ENCODE data around the gene FAM169A. TPM values are rescaled to one million over a fixed set of nuclear protein-coding genes. Genes with fewer than 3 reads are reported as not detected.

The FAM169A gene
- total and polyA plus RNA-seq, 2 donors (not counting 3 experiments of a cell fraction or from before 2014, with no cell fraction given), result 0.06 to 0.62 TPM

- FAIRE-seq (no peak), DNase-seq (ENCODE audit: low read depth, low spot score) (no peak)
- Histone ChIP-seq H3K27me3 (ENCODE audit: control insufficient read depth in 2 of 2, insufficient read depth in 2 of 2, low read length in 2 of 2) (no peaks in the 10 kb centered on the region), H3K9me3 (replicated peaks; ENCODE audit: control insufficient read depth, insufficient read depth, low read length) (no peaks in the 10 kb centered on the region), H3K79me2 (ENCODE audit: control insufficient read depth, insufficient read depth, low read length) (no peaks in the 10 kb centered on the region), H3K4me3 (replicated peaks in 1 of 3; ENCODE audit: insufficient read depth in 1 of 3, low read depth in 1 of 3, low read length in 3 of 3) (no peak overlapping the region), H3K4me2 (ENCODE audit: insufficient read depth, low read length) (no peak overlapping the region), H3K9me1 (replicated peaks; ENCODE audit: control insufficient read depth, extremely low read depth, insufficient read depth, low read length) (no peaks in the 10 kb centered on the region), H3K4me1 (ENCODE audit: control insufficient read depth, extremely low read depth, insufficient read depth, low read length) (no peaks in the 10 kb centered on the region), H3K36me3 (ENCODE audit: control insufficient read depth in 2 of 2, extremely low read depth in 1 of 2, insufficient read depth in 2 of 2, low read length in 2 of 2) (no peaks in the 10 kb centered on the region), H4K20me1 (replicated peaks; ENCODE audit: control insufficient read depth, extremely low read depth, insufficient read depth, low read length) (no peaks in the 10 kb centered on the region), H2AFZ (ENCODE audit: low read depth, low read length) (no peak overlapping the region), H3K27ac (ENCODE audit: insufficient read depth, low read depth, low read length) (no peak overlapping the region), H3K9ac (replicated peaks; ENCODE audit: extremely low read depth, insufficient read depth, low read length) (no peak overlapping the region)
- CTCF ChIA-PET, result interaction anchor here (1.0 to 1.2 kb wide), 3 partner anchors 14 to 230 kb away, joined by 3 read pairs; partner anchors contain the start of genes GFM2 and NSA2
- BruUV-seq (replicated peaks), result no TSS peak
- intact Hi-C loops (cut with micrococcal nuclease), result no loop called here
- dilution Hi-C loops (cut with MboI; ENCODE audit: extremely low pct_ligation_motif_present, low sequenced_read_pairs), result no loop called here
- TF ChIP-seq CTCF (IDR thresholded peaks at IDR 0.05; ENCODE audit: extremely low read depth in 1 of 2, insufficient read depth in 1 of 2, low read depth in 1 of 2, low read length in 2 of 2) (peak in 1 of 2 donors; percentile 27), JUN (IDR thresholded peaks at IDR 0.05; ENCODE audit: borderline replicate concordance, insufficient read depth, insufficient read length, low read depth) (no peak), GATA2 (IDR thresholded peaks at IDR 0.05; ENCODE audit: insufficient read depth, insufficient read length, low read depth, low read length) (no peak), MYC (IDR thresholded peaks at IDR 0.05; ENCODE audit: low read depth, low read length) (no peak)
- POLR2A ChIA-PET, result no interaction called here
Measured at GRCh38 chr5:74903165-74903787, 37.1 kb upstream of the FAM169A start.

- POLR2A ChIA-PET, result no interaction called here
- no peak for TF ChIP-seq JUN (IDR thresholded peaks at IDR 0.05; ENCODE audit: borderline replicate concordance, insufficient read depth, insufficient read length, low read depth)
- TF ChIP-seq POLR2AphosphoS5 (IDR thresholded peaks at IDR 0.05; ENCODE audit: insufficient read depth, low read depth, low read length), result no peak
- TF ChIP-seq FOS (IDR thresholded peaks at IDR 0.05; ENCODE audit: borderline replicate concordance, insufficient read depth, low read length), result no peak
- TF ChIP-seq POLR2A (IDR thresholded peaks at IDR 0.05; ENCODE audit: low read depth, low read length), result no peak
- no peak for TF ChIP-seq MYC (IDR thresholded peaks at IDR 0.05; ENCODE audit: low read depth, low read length)
- no peak for TF ChIP-seq MAX (IDR thresholded peaks at IDR 0.05; ENCODE audit: insufficient read depth, insufficient read length)
- no peak for TF ChIP-seq CTCF (IDR thresholded peaks at IDR 0.05; ENCODE audit: extremely low read depth in 1 of 2, insufficient read depth in 1 of 2, low read depth in 1 of 2, low read length in 2 of 2)
- no peak for TF ChIP-seq EZH2 (IDR thresholded peaks at IDR 0.05; ENCODE audit: borderline replicate concordance, low read depth, low read length, severe bottlenecking)
- TF ChIP-seq GATA2 (IDR thresholded peaks at IDR 0.05; ENCODE audit: insufficient read depth, insufficient read length, low read depth, low read length), result no peak
- CTCF ChIA-PET, result interaction anchor here (0.8 kb wide), 1 partner anchor 29 kb away, joined by 3 read pairs; no protein-coding TSS in a partner anchor
- DNase-seq (ENCODE audit: low read depth, low spot score) (no peak), FAIRE-seq (no peak)
- BruUV-seq (replicated peaks), result no TSS peak
- dilution Hi-C loops (cut with MboI; ENCODE audit: extremely low pct_ligation_motif_present, low sequenced_read_pairs), result no loop called here
- Histone ChIP-seq H3K9ac (replicated peaks; ENCODE audit: extremely low read depth, insufficient read depth, low read length) (no peak overlapping the region), H3K4me3 (replicated peaks in 1 of 3; ENCODE audit: insufficient read depth in 1 of 3, low read depth in 1 of 3, low read length in 3 of 3) (no peak overlapping the region), H3K36me3 (ENCODE audit: control insufficient read depth in 2 of 2, extremely low read depth in 1 of 2, insufficient read depth in 2 of 2, low read length in 2 of 2) (no peaks in the 10 kb centered on the region), H3K9me3 (replicated peaks; ENCODE audit: control insufficient read depth, insufficient read depth, low read length) (no peaks in the 10 kb centered on the region), H4K20me1 (replicated peaks; ENCODE audit: control insufficient read depth, extremely low read depth, insufficient read depth, low read length) (no peaks in the 10 kb centered on the region), H2AFZ (ENCODE audit: low read depth, low read length) (no peak overlapping the region), H3K4me1 (ENCODE audit: control insufficient read depth, extremely low read depth, insufficient read depth, low read length) (no peaks in the 10 kb centered on the region), H3K4me2 (ENCODE audit: insufficient read depth, low read length) (no peak overlapping the region), H3K9me1 (replicated peaks; ENCODE audit: control insufficient read depth, extremely low read depth, insufficient read depth, low read length) (no peaks in the 10 kb centered on the region), H3K27ac (ENCODE audit: insufficient read depth, low read depth, low read length) (no peak overlapping the region), H3K79me2 (ENCODE audit: control insufficient read depth, insufficient read depth, low read length) (no peaks in the 10 kb centered on the region), H3K27me3 (ENCODE audit: control insufficient read depth in 2 of 2, insufficient read depth in 2 of 2, low read length in 2 of 2) (no peaks in the 10 kb centered on the region)
- intact Hi-C loops (cut with micrococcal nuclease), result no loop called here
Measured at GRCh38 chr5:74897049-74897448, 30.9 kb upstream of the FAM169A start.
